HG02571 (cell line): Measurements from ENCODE around the gene SFRP5.

Experiments used
- ATAC-seq: cut with Tn5 transposase; IDR thresholded peaks from one replicate; pipeline ENCODE4 v1.9.1; 2021; ENCODE audit warnings: mild to moderate bottlenecking, moderate library complexity; ENCODE audit not compliant: unreplicated experiment

SFRP5 gene

GRCh38 chr10:97771913-97772823 lies at the start of gene SFRP5:
Gene SFRP5, minus strand, starts transcription at chr10:97771999. Its CDS starts 166 bp downstream, at chr10:97771833.
- ATAC-seq: no peak

- no peak for ATAC-seq
These were observed 48.4 kb upstream of the SFRP5 start for GRCh38 chr10:97820096-97820704.

GRCh38 chr10:97818572-97818971 lies 46.8 kb upstream of the SFRP5 start:
- ATAC-seq: no peak

- no peak for ATAC-seq
These were observed 44.8 kb upstream of the SFRP5 start for GRCh38 chr10:97816609-97817008.

GRCh38 chr10:97814996-97815395 lies 43.2 kb upstream of the SFRP5 start:
- no peak for ATAC-seq

- no peak for ATAC-seq
These were observed 41.5 kb upstream of the SFRP5 start for GRCh38 chr10:97813311-97813710.

- ATAC-seq: no peak
These were observed 40.9 kb upstream of the SFRP5 start for GRCh38 chr10:97812696-97813095.

- no peak for ATAC-seq
These were observed 40.2 kb upstream of the SFRP5 start for GRCh38 chr10:97811958-97812357.

- ATAC-seq: no peak
These were observed 38.6 kb upstream of the SFRP5 start for GRCh38 chr10:97810446-97810845.

- no peak for ATAC-seq
These were observed 34.1 kb upstream of the SFRP5 start for GRCh38 chr10:97805949-97806348.

GRCh38 chr10:97805096-97805884 lies 33.5 kb upstream of the SFRP5 start:
- no peak for ATAC-seq

- no peak for ATAC-seq
These were observed 29.6 kb upstream of the SFRP5 start for GRCh38 chr10:97801422-97801821.

- no peak for ATAC-seq
These were observed 28.7 kb upstream of the SFRP5 start for GRCh38 chr10:97800474-97800873.

- ATAC-seq: no peak
These were observed 27.3 kb upstream of the SFRP5 start for GRCh38 chr10:97798958-97799610.

GRCh38 chr10:97796651-97797050 lies 24.9 kb upstream of the SFRP5 start:
- ATAC-seq: no peak

GRCh38 chr10:97795886-97796285 lies 24.1 kb upstream of the SFRP5 start:
- no peak for ATAC-seq

- ATAC-seq: no peak
These were observed 20.3 kb upstream of the SFRP5 start for GRCh38 chr10:97791824-97792721.

GRCh38 chr10:97789770-97790397 lies 18.1 kb upstream of the SFRP5 start:
- ATAC-seq: no peak
